ENCODE results near the gene CD101. TPM values are rescaled to one million over a fixed set of nuclear protein-coding genes. Genes with fewer than 3 reads are reported as not detected.
A peak's percentile ranks its signal among the peaks of the same experiment; 100 is the strongest.

Gene CD101
- total RNA-seq, 1 experiment from 2014 or later, result 1.8 TPM

DNA sequence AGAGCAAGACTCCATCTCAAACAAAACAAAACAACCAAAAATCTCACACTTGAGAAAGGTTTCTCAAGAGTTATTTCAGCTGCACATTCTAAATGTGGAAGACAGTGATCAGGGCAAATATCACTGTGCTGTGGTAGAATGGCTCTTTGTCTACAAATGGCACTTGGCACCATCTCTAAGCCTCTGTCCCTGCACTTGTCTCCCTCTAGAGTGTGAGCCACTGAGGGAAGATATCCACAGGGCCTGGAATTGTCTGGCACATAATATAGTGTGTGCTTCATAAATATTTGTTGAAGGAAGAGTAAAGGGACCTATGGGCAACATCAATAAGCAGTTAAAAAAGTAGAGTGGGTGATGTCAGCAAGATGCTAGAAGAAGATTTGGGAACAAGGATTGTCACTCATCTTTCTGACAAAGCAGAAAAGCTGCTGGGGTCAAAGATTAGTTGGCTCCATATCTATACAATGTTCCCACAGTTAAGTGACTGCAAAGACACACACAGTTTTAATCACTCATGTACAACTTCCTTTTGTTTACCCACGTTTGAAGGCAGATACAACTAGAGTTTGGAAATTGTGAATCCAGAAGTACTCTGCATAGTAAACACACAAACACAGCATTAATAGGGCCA lies 19.1 kb downstream of the CD101 start:
- no peaks in the 10 kb centered on the region for H3K23me2 ChIP-seq (ENCODE audit: insufficient read length, low read depth, low read length, poor library complexity, severe bottlenecking)
- no peak overlapping the region for H2AK5ac ChIP-seq (ENCODE audit: insufficient read length, low read length)
- no peaks in the 10 kb centered on the region for H3K79me2 ChIP-seq (ENCODE audit: insufficient read depth, low read length)
- no peak overlapping the region for H3K4ac ChIP-seq (ENCODE audit: low read depth, low read length)
- H3K27ac ChIP-seq (ENCODE audit: insufficient read length, low read depth, low read length), result no peak overlapping the region
- no peaks in the 10 kb centered on the region for H3K9me3 ChIP-seq (ENCODE audit: control insufficient read depth, low read depth, low read length)
- Mint-ChIP-seq H3K27me3 (ENCODE audit: low read depth) (no peaks in the 10 kb centered on the region), H3K4me1 (peaks cover 2% of the 10 kb centered on the region in 2 experiments; a peak in 3 of 4 replicates), H3K9me3 (no peaks in the 10 kb centered on the region), H3K27ac (peak overlapping the region in 1 of 3 experiments; percentile 10; a peak in 1 of 7 replicates), H3K4me3 (no peak overlapping the region), H3K36me3 (ENCODE audit: insufficient read depth in 1 of 3, low read depth in 3 of 3) (no peaks in the 10 kb centered on the region)
- TF ChIP-seq, protein P1, sequence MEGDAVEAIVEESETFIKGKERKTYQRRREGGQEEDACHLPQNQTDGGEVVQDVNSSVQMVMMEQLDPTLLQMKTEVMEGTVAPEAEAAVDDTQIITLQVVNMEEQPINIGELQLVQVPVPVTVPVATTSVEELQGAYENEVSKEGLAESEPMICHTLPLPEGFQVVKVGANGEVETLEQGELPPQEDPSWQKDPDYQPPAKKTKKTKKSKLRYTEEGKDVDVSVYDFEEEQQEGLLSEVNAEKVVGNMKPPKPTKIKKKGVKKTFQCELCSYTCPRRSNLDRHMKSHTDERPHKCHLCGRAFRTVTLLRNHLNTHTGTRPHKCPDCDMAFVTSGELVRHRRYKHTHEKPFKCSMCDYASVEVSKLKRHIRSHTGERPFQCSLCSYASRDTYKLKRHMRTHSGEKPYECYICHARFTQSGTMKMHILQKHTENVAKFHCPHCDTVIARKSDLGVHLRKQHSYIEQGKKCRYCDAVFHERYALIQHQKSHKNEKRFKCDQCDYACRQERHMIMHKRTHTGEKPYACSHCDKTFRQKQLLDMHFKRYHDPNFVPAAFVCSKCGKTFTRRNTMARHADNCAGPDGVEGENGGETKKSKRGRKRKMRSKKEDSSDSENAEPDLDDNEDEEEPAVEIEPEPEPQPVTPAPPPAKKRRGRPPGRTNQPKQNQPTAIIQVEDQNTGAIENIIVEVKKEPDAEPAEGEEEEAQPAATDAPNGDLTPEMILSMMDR (conservative IDR thresholded peaks at IDR 0.05), result no peak
- H3K27me3 ChIP-seq (ENCODE audit: insufficient read depth, low read length), result no peaks in the 10 kb centered on the region
- no peak overlapping the region for H4K8ac ChIP-seq (replicated peaks; ENCODE audit: insufficient read length, low read depth, low read length)
- H2BK15ac ChIP-seq (ENCODE audit: low read depth, low read length), result no peak overlapping the region
- H2AFZ ChIP-seq (ENCODE audit: low read length), result no peak overlapping the region
- H2BK20ac ChIP-seq (ENCODE audit: low read depth, low read length, poor library complexity, severe bottlenecking), result no peak overlapping the region
- H3K23ac ChIP-seq (ENCODE audit: insufficient read length, low read depth, low read length), result no peak overlapping the region
- H3K79me1 ChIP-seq (ENCODE audit: insufficient read depth, low read depth, low read length, poor library complexity, severe bottlenecking), result no peaks in the 10 kb centered on the region
- no CpG with 5 or more reads among the region's 1 CpG for WGBS (ENCODE audit: extremely low coverage, insufficient read length, low lambda C conversion rate)
- no peak overlapping the region for H3K14ac ChIP-seq (ENCODE audit: insufficient read depth, low read length)
- H4K91ac ChIP-seq (ENCODE audit: insufficient read length, low read depth, low read length), result no peak overlapping the region
- H3K56ac ChIP-seq (ENCODE audit: insufficient read length, low read depth, low read length), result no peak overlapping the region
- no peak overlapping the region for H2BK5ac ChIP-seq (ENCODE audit: insufficient read length, low read length)
- no peak overlapping the region for H3K4me2 ChIP-seq (ENCODE audit: insufficient read depth, insufficient read length, low read length)
- H3K9ac ChIP-seq (ENCODE audit: extremely low read depth, insufficient read length, low read length), result no peak overlapping the region
- H4K5ac ChIP-seq (ENCODE audit: insufficient read length, low read depth, low read length), result no peak overlapping the region
- H2BK12ac ChIP-seq (ENCODE audit: insufficient read length, low read depth, low read length), result no peak overlapping the region
- no peaks in the 10 kb centered on the region for H3K4me1 ChIP-seq (ENCODE audit: insufficient read depth, low read length)
- no peak overlapping the region for H3K18ac ChIP-seq (ENCODE audit: insufficient read length, low read depth, low read length)
- H3T11ph ChIP-seq (ENCODE audit: low read length), result no peak overlapping the region
- no peak for DNase-seq
- H2BK120ac ChIP-seq (ENCODE audit: low read depth, low read length, poor library complexity, severe bottlenecking), result no peak overlapping the region
- H4K20me1 ChIP-seq (ENCODE audit: control insufficient read depth, insufficient read depth, insufficient read length), result no peaks in the 10 kb centered on the region

Data from H9 (cell line).